GM18861 (cell line): Measurements from ENCODE around the gene SLC9A7.
A peak's percentile ranks its signal among the peaks of the same experiment; 100 is the strongest.

ENCODE experiments used
- ATAC-seq: cut with Tn5 transposase; IDR thresholded peaks from one replicate; pipeline ENCODE4 v1.9.1; 2021; ENCODE audit not compliant: unreplicated experiment

SLC9A7 gene

GRCh38 chrX:46611658-46612362 is 147.1 kb downstream of the SLC9A7 start:
- ATAC-seq: no peak

GRCh38 chrX:46610070-46610658 is 148.8 kb downstream of the SLC9A7 start:
- ATAC-seq: no peak

- ATAC-seq: no peak
Observed at GRCh38 chrX:46607916-46608315, 151.0 kb downstream of the SLC9A7 start.

GRCh38 chrX:46602468-46603102 is 156.3 kb downstream of the SLC9A7 start:
- ATAC-seq: no peak

- no peak for ATAC-seq
Observed at GRCh38 chrX:46601283-46601682, 157.6 kb downstream of the SLC9A7 start.

- ATAC-seq: no peak
Observed at GRCh38 chrX:46599051-46599560, 159.8 kb downstream of the SLC9A7 start.

- no peak for ATAC-seq
Observed at GRCh38 chrX:46597771-46598170, 161.1 kb downstream of the SLC9A7 start.

- ATAC-seq: no peak
Observed at GRCh38 chrX:46597208-46597607, 161.7 kb downstream of the SLC9A7 start.

- no peak for ATAC-seq
Observed at GRCh38 chrX:46595084-46595483, 163.8 kb downstream of the SLC9A7 start.

GRCh38 chrX:46589977-46590723 is 168.8 kb downstream of the SLC9A7 start:
- ATAC-seq: no peak

GRCh38 chrX:46588263-46588662 is 170.7 kb downstream of the SLC9A7 start:
- no peak for ATAC-seq

- no peak for ATAC-seq
Observed at GRCh38 chrX:46587753-46588171, 171.2 kb downstream of the SLC9A7 start.

- ATAC-seq: peak; percentile 76
Observed at GRCh38 chrX:46587158-46587557, 171.8 kb downstream of the SLC9A7 start.

- no peak for ATAC-seq
Observed at GRCh38 chrX:46584736-46585135, 174.2 kb downstream of the SLC9A7 start.

GRCh38 chrX:46582966-46583365 is 176.0 kb downstream of the SLC9A7 start:
- ATAC-seq: no peak

- ATAC-seq: no peak
Observed at GRCh38 chrX:46582325-46582724, 176.6 kb downstream of the SLC9A7 start.

- ATAC-seq: no peak
Observed at GRCh38 chrX:46580613-46581012, 178.3 kb downstream of the SLC9A7 start.

GRCh38 chrX:46579250-46579649 is 179.7 kb downstream of the SLC9A7 start:
- no peak for ATAC-seq

- no peak for ATAC-seq
Observed at GRCh38 chrX:46577221-46578005, 181.5 kb downstream of the SLC9A7 start.

- ATAC-seq: no peak
Observed at GRCh38 chrX:46576458-46576857, 182.5 kb downstream of the SLC9A7 start.

GRCh38 chrX:46575991-46576392 is 182.9 kb downstream of the SLC9A7 start:
- no peak for ATAC-seq
